H1 (cell line): ENCODE data around the gene TFAP2D. TPM values are rescaled to one million over a fixed set of nuclear protein-coding genes. Genes with fewer than 3 reads are reported as not detected.
A peak's percentile ranks its signal among the peaks of the same experiment; 100 is the strongest.

Source experiments
- CTCF ChIA-PET: fragments of 300-600 bp; sonication (Branson Sonifier 250); formaldehyde crosslinking; loops from one replicate; lab custom pipeline; 2021; ENCODE audit not compliant: partially characterized antibody; lab: Charles Lee
- POLR2A ChIA-PET: fragments of 300-600 bp; sonication (Branson Sonifier 250); formaldehyde crosslinking; loops from one replicate; lab custom pipeline; 2021; ENCODE audit warnings: inconsistent platforms; ENCODE audit not compliant: partially characterized antibody; lab: Charles Lee
- DNase-seq, 2 experiments: peaks; one replicate each; pipeline versions ENCODE4 v3.0.0 to v3.0.0-alpha.2; 2010 to 2022; ENCODE audit warnings: low spot score in 2 of 2, low read depth in 1 of 2, mixed read lengths in 1 of 2
- FAIRE-seq: peaks from 2 replicates; lab custom pipeline; 2011; peaks lifted over from hg19 to GRCh38; lab: Jason Lieb, UNC
- H2AFZ ChIP-seq: 2 replicates; pipeline ENCODE4 v1.8.1; 2012; ENCODE audit warnings: low read length, inconsistent platforms
- H2AK5ac ChIP-seq: 2 replicates; pipeline ENCODE4 v1.6.1; 2013; ENCODE audit warnings: low read depth, low read length
- H2BK120ac ChIP-seq: replicated peaks from 2 replicates; pipeline ENCODE3; 2013; ENCODE audit warnings: low read depth, low read length, inconsistent platforms
- H2BK12ac ChIP-seq: 2 replicates; pipeline ENCODE4 v1.6.1; 2013; ENCODE audit warnings: low read depth, low read length
- H2BK15ac ChIP-seq: 2 replicates; pipeline ENCODE4 v1.6.1; 2013; ENCODE audit warnings: low read length
- H2BK20ac ChIP-seq: 2 replicates; pipeline ENCODE4 v1.6.1; 2013; ENCODE audit warnings: low read length
- H2BK5ac ChIP-seq: 2 replicates; pipeline ENCODE4 v1.6.1; 2013; ENCODE audit warnings: low read depth, low read length
- H3K14ac ChIP-seq: 2 replicates; pipeline ENCODE4 v1.6.1; 2013; ENCODE audit warnings: inconsistent platforms; ENCODE audit not compliant: insufficient read length
- H3K18ac ChIP-seq: 2 replicates; pipeline ENCODE4 v1.6.1; 2013; ENCODE audit warnings: low read length; ENCODE audit errors: extremely low read depth
- H3K23ac ChIP-seq: 2 replicates; pipeline ENCODE4 v1.6.1; 2013; ENCODE audit warnings: inconsistent platforms; ENCODE audit not compliant: insufficient read length
- H3K23me2 ChIP-seq: 2 replicates; pipeline ENCODE4 v1.6.1; 2013; ENCODE audit warnings: low read depth, low read length
- H3K27ac ChIP-seq: 2 replicates; pipeline ENCODE4 v1.6.1; 2011; ENCODE audit warnings: low read depth, low read length, inconsistent platforms
- H3K27me3 ChIP-seq, 4 experiments: replicated peaks in 1 of 4; 1 replicate in 1 of 4; 2 replicates in 3 of 4; pipeline versions ENCODE4 v1.6.1 to v1.8.1; 2011 to 2013; ENCODE audit warnings: low read length in 3 of 4, mild to moderate bottlenecking in 3 of 4, inconsistent platforms in 2 of 4, mixed read lengths in 2 of 4, moderate library complexity in 1 of 4; ENCODE audit not compliant: control insufficient read depth in 3 of 4, insufficient read depth in 3 of 4; ENCODE audit errors: extremely low read depth in 1 of 4
- H3K36me3 ChIP-seq, 4 experiments: 2 replicates each; pipeline versions ENCODE4 v1.6.1 to v1.8.1; 2011 to 2013; ENCODE audit warnings: mild to moderate bottlenecking in 4 of 4, low read length in 3 of 4, moderate library complexity in 2 of 4, control low read depth in 1 of 4, inconsistent platforms in 1 of 4; ENCODE audit not compliant: insufficient read depth in 4 of 4, control insufficient read depth in 2 of 4
- H3K4ac ChIP-seq: replicated peaks from 2 replicates; pipeline ENCODE3; 2013; ENCODE audit warnings: low read length, low read depth, mixed read lengths, inconsistent platforms; ENCODE audit not compliant: insufficient read length
- H3K4me1 ChIP-seq, 4 experiments: replicated peaks in 1 of 4; 1 replicate in 1 of 4; 2 replicates in 3 of 4; pipeline versions ENCODE4 v1.6.1 to v1.8.1; 2011 to 2013; ENCODE audit warnings: low read length in 3 of 4, inconsistent platforms in 2 of 4, mixed read lengths in 1 of 4; ENCODE audit not compliant: insufficient read depth in 4 of 4, control insufficient read depth in 3 of 4
- H3K4me2 ChIP-seq, 2 experiments: 2 replicates each; pipeline versions ENCODE4 v1.6.1 to v1.8.1; 2011 to 2013; ENCODE audit warnings: low read depth in 2 of 2, low read length in 2 of 2, control low read depth in 1 of 2, inconsistent platforms in 1 of 2, mild to moderate bottlenecking in 1 of 2; ENCODE audit not compliant: insufficient read depth in 1 of 2
- H3K4me3 ChIP-seq, 4 experiments: fragments of 200-600, 300-600 bp in 1 of 4; sonication (generic), shearing (Covaris generic), sonication (Bioruptor Twin) in 1 of 4; 2 replicates each; pipeline versions ENCODE4 v1.5.1 to v1.8.1; 2011 to 2016; ENCODE audit warnings: low read length in 4 of 4, low read depth in 3 of 4, control low read depth in 2 of 4, inconsistent platforms in 2 of 4, mild to moderate bottlenecking in 2 of 4, mixed read lengths in 1 of 4, moderate library complexity in 1 of 4; ENCODE audit not compliant: insufficient read depth in 2 of 4; ENCODE audit errors: extremely low read depth in 1 of 4
- H3K56ac ChIP-seq: replicated peaks from 2 replicates; pipeline ENCODE3; 2013; ENCODE audit warnings: low read depth, mild to moderate bottlenecking, mixed read lengths, low read length, inconsistent platforms; ENCODE audit not compliant: insufficient read length
- H3K79me1 ChIP-seq: 2 replicates; pipeline ENCODE4 v1.6.1; 2013; ENCODE audit warnings: low read depth, low read length, control low read depth
- H3K79me2 ChIP-seq, 2 experiments: 2 replicates each; pipeline versions ENCODE4 v1.6.1 to v1.8.1; 2012 to 2013; ENCODE audit warnings: low read length in 2 of 2, mild to moderate bottlenecking in 2 of 2, inconsistent platforms in 1 of 2; ENCODE audit not compliant: insufficient read depth in 2 of 2, control insufficient read depth in 1 of 2
- H3K9ac ChIP-seq, 4 experiments: replicated peaks in 1 of 4; 1 replicate in 1 of 4; 2 replicates in 3 of 4; pipeline versions ENCODE4 v1.6.1 to v1.8.1; 2011 to 2013; ENCODE audit warnings: low read depth in 3 of 4, low read length in 3 of 4, control low read depth in 2 of 4, mild to moderate bottlenecking in 2 of 4, moderate library complexity in 2 of 4, inconsistent platforms in 1 of 4; ENCODE audit errors: extremely low read depth in 1 of 4
- H3K9me3 ChIP-seq, 2 experiments: 2 replicates each; pipeline versions ENCODE4 v1.6.1 to v1.8.1; 2012 to 2013; ENCODE audit warnings: mild to moderate bottlenecking in 2 of 2, moderate library complexity in 2 of 2, control low read depth in 1 of 2, inconsistent platforms in 1 of 2, low read depth in 1 of 2, low read length in 1 of 2, mixed read lengths in 1 of 2; ENCODE audit not compliant: insufficient read depth in 2 of 2
- H4K20me1 ChIP-seq, 2 experiments: replicated peaks in 1 of 2; 2 replicates each; pipeline versions ENCODE3 to v1.8.1; 2011 to 2013; ENCODE audit warnings: inconsistent platforms in 2 of 2, low read length in 2 of 2, mild to moderate bottlenecking in 1 of 2; ENCODE audit not compliant: insufficient read depth in 2 of 2, control insufficient read depth in 1 of 2
- H4K5ac ChIP-seq: 2 replicates; pipeline ENCODE4 v1.6.1; 2013; ENCODE audit warnings: low read length, low read depth, mixed read lengths, inconsistent platforms; ENCODE audit not compliant: insufficient read length
- H4K8ac ChIP-seq: 2 replicates; pipeline ENCODE4 v1.8.0; 2013; ENCODE audit warnings: mild to moderate bottlenecking, moderate library complexity, low read length, inconsistent platforms; ENCODE audit not compliant: insufficient read depth; ENCODE audit errors: extremely low read depth
- H4K91ac ChIP-seq: replicated peaks from 2 replicates; pipeline ENCODE3; 2013; ENCODE audit warnings: low read length, mixed read lengths, inconsistent platforms; ENCODE audit not compliant: insufficient read length
- CTBP2 ChIP-seq: IDR thresholded peaks from 2 replicates; pipeline ENCODE4 v1.7.0; 2011; ENCODE audit warnings: borderline replicate concordance, mild to moderate bottlenecking, moderate library complexity, mixed read lengths, low read length; ENCODE audit not compliant: insufficient read depth, insufficient read length
- E2F6 ChIP-seq: IDR thresholded peaks from 2 replicates; pipeline ENCODE4 v1.6.1; 2012; ENCODE audit warnings: inconsistent platforms
- EGR1 ChIP-seq: IDR thresholded peaks from 2 replicates; pipeline ENCODE4 v1.6.1; 2011; ENCODE audit warnings: low read depth, low read length, borderline replicate concordance
- HDAC6 ChIP-seq: IDR thresholded peaks from one replicate; pipeline ENCODE4 v1.7.1; 2012; ENCODE audit warnings: low read depth, mild to moderate bottlenecking, inconsistent platforms, low read length, moderate library complexity
- SAP30 ChIP-seq: fragments of 300-600 bp; sonication (generic); IDR thresholded peaks from 2 replicates; pipeline ENCODE4 v1.7.1; 2012; ENCODE audit warnings: low read length, moderate library complexity, mild to moderate bottlenecking, inconsistent platforms; ENCODE audit not compliant: insufficient read depth, insufficient replicate concordance
- SIN3A ChIP-seq, 2 experiments: IDR thresholded peaks in 1 of 2; conservative IDR thresholded peaks in 1 of 2; 2 replicates each; pipeline ENCODE4 v1.6.1; 2011 to 2012; ENCODE audit warnings: low read length in 2 of 2, improper control_type of control experiment in 1 of 2, low read depth in 1 of 2, mild to moderate bottlenecking in 1 of 2
- SIX5 ChIP-seq: IDR thresholded peaks from 2 replicates; pipeline ENCODE4 v1.6.1; 2011; ENCODE audit warnings: mild to moderate bottlenecking, low read depth, low read length
- SP1 ChIP-seq: IDR thresholded peaks from 2 replicates; pipeline ENCODE4 v1.6.1; 2011; ENCODE audit warnings: low read depth, low read length
- SRF ChIP-seq: IDR thresholded peaks from 2 replicates; pipeline ENCODE4 v1.6.1; 2011; ENCODE audit warnings: mild to moderate bottlenecking, low read depth, low read length, moderate library complexity
- SUZ12 ChIP-seq: fragments of 200-600 bp; sonication (generic); IDR thresholded peaks from 2 replicates; pipeline ENCODE4 v1.6.1; 2012; ENCODE audit warnings: mild to moderate bottlenecking, inconsistent platforms, low read length, moderate library complexity, mixed read lengths
- TCF12 ChIP-seq: IDR thresholded peaks from 2 replicates; pipeline ENCODE4 v1.6.1; 2011; ENCODE audit warnings: low read depth, mild to moderate bottlenecking, low read length
- TEAD4 ChIP-seq: IDR thresholded peaks from 2 replicates; pipeline ENCODE4 v1.6.1; 2012; ENCODE audit warnings: low read depth, low read length, inconsistent platforms, mixed read lengths
- YY1 ChIP-seq: IDR thresholded peaks from 2 replicates; pipeline ENCODE4 v1.6.1; 2011; ENCODE audit warnings: low read depth, mild to moderate bottlenecking, low read length
- WGBS, 2 experiments: shearing (Covaris generic) in 1 of 2; methylation state at CpG; one replicate each; pipeline versions ENCODE4 v1.1.6 to v1.1.7; 2013 to 2015; ENCODE audit warnings: low lambda C conversion rate in 2 of 2, mixed read lengths in 2 of 2, inconsistent platforms in 1 of 2, low coverage in 1 of 2, missing lambda C conversion rate in 1 of 2; ENCODE audit not compliant: insufficient replicate concordance in 2 of 2, insufficient coverage in 1 of 2, insufficient read length in 1 of 2; ENCODE audit errors: extremely low coverage in 1 of 2, missing lambda C conversion rate in 1 of 2; 5-methylcytosine and 5-hydroxymethylcytosine counted together
- polyA plus RNA-seq, 7 experiments: library from polyadenylated mRNA; depleted of rRNA in 3 of 7; stranded (reverse) in 5 of 7; unstranded in 2 of 7; fragments of >200 nt in 5 of 7; fragments of 200-250 nt in 2 of 7; gene quantifications; 1 replicate in 5 of 7; 2 replicates in 1 of 7; 4 replicates in 1 of 7; pipeline versions ENCODE4 v1.2.1 to v1.2.3, GENCODE V29; 2011 to 2013; ENCODE audit warnings: missing spikeins in 2 of 7, mixed read lengths in 2 of 7
- total RNA-seq: library from RNA; stranded (reverse); fragmentation: NEBNext Ultra II Directional; extraction: Animal tissue kit (Norgen Biotek cat#: 25700); gene quantifications from 2 replicates; pipeline ENCODE4 v1.2.1, GENCODE V29; 2021

The TFAP2D gene
- total and polyA plus RNA-seq, 2 of the 8 experiments (the other 6 are each of a cell fraction or from before 2014, with no cell fraction given) = not detected

GRCh38 chr6:50820869-50821264, 107.5 kb downstream of the TFAP2D start:
- Histone ChIP-seq H4K91ac (no peak overlapping the region), H2BK20ac (no peak overlapping the region), H2BK15ac (peak overlapping the region; percentile 46; the same call in 1 of the 2 replicates), H3K4ac (no peak overlapping the region), H2AK5ac (no peak overlapping the region), H3K14ac (no peak overlapping the region), H3K36me3 (peaks cover 0 to 3% (median 0%) of the 10 kb centered on the region in 4 experiments; a peak in 1 of 8 replicates), H3K18ac (no peak overlapping the region), H4K5ac (no peak overlapping the region), H3K56ac (no peak overlapping the region), H2BK120ac (no peak overlapping the region), H3K9me3 (no peaks in the 10 kb centered on the region), H3K27me3 (peaks cover 66 to 97% (median 85%) of the 10 kb centered on the region in 4 experiments), H2AFZ (no peak overlapping the region), H3K9ac (no peak overlapping the region), H2BK12ac (no peak overlapping the region), H2BK5ac (no peak overlapping the region), H4K20me1 (peaks cover 5 to 7% of the 10 kb centered on the region in 2 experiments), H3K23ac (no peak overlapping the region), H3K79me2 (no peaks in the 10 kb centered on the region), H4K8ac (no peak overlapping the region), H3K23me2 (peaks cover 5% of the 10 kb centered on the region; the same call in 1 of the 2 replicates), H3K4me2 (peak overlapping the region; percentile 68 to 72; a peak in 3 of 4 replicates), H3K79me1 (no peaks in the 10 kb centered on the region), H3K4me1 (peaks cover 11 to 31% (median 16%) of the 10 kb centered on the region in 4 experiments), H3K4me3 (peak overlapping the region in 2 of 4 experiments; percentile 9 to 56; a peak in 2 of 8 replicates), H3K27ac (no peak overlapping the region)
- POLR2A ChIA-PET = interaction anchor here (0.9 to 1.0 kb wide), 3 partner anchors 9 to 25 kb away, joined by 3 to 4 read pairs (median 3); no protein-coding TSS in a partner anchor
- no peak for DNase-seq
- CTCF ChIA-PET = interaction anchor here (1.1 to 2.8 kb wide), 3 partner anchors 21 to 102 kb away, joined by 3 to 8 read pairs (median 4); no protein-coding TSS in a partner anchor
- 6% methylated on average over 5 of the region's 5 CpGs; no CpG with 5 or more reads in 1 of the 2 experiments for WGBS, 2 experiments
- no peak for FAIRE-seq
- TF ChIP-seq E2F6 (no peak), HDAC6 (no peak), SRF (no peak), EGR1 (peak; percentile 85), YY1 (no peak; the same call in 1 of the 2 replicates), TCF12 (0 out of 2 replicates have a peak, but pooled peaks have one; percentile 60), SIX5 (no peak), SAP30 (no peak), SIN3A (conservative IDR thresholded peaks at IDR 0.05 in 1 of 2, IDR thresholded peaks at IDR 0.05 in 1 of 2; ENCODE audit: low read depth in 1 of 2, low read length in 2 of 2) (no peak), TEAD4 (no peak), SP1 (peak; percentile 65; the same call in 1 of the 2 replicates), SUZ12 (no peak), CTBP2 (peak; percentile 33)
